ENCODE results near the gene SDK1.
A peak's percentile ranks its signal among the peaks of the same experiment; 100 is the strongest.

The SDK1 gene

GRCh38 chr7:3559278-3559677, 258.2 kb downstream of the SDK1 start:
- Mint-ChIP-seq H3K27ac (peak overlapping the region; percentile 36 to 76 (median 65)), H3K9me3 (peaks cover 20% of the 10 kb centered on the region), H3K27me3 (ENCODE audit: low read depth) (no peaks in the 10 kb centered on the region), H3K4me3 (no peak overlapping the region), H3K4me1 (peaks cover 28% of the 10 kb centered on the region), H3K36me3 (ENCODE audit: low read depth) (no peaks in the 10 kb centered on the region)
- TF ChIP-seq CTCF (IDR thresholded peaks at IDR 0.05; ENCODE audit: unreplicated experiment in 3 of 3), result no peak

GRCh38 chr7:3560495-3560894, 259.4 kb downstream of the SDK1 start:
- Mint-ChIP-seq H3K9me3 (peaks cover 10% of the 10 kb centered on the region), H3K4me3 (no peak overlapping the region), H3K36me3 (ENCODE audit: low read depth) (no peaks in the 10 kb centered on the region), H3K27me3 (ENCODE audit: low read depth) (no peaks in the 10 kb centered on the region), H3K4me1 (peaks cover 28% of the 10 kb centered on the region), H3K27ac (no peak overlapping the region)
- no peak for TF ChIP-seq CTCF (IDR thresholded peaks at IDR 0.05; ENCODE audit: unreplicated experiment in 3 of 3)

GRCh38 chr7:3561932-3562331, 260.9 kb downstream of the SDK1 start:
- Mint-ChIP-seq H3K9me3 (peaks cover 4% of the 10 kb centered on the region), H3K27ac (no peak overlapping the region), H3K4me1 (peaks cover 28% of the 10 kb centered on the region), H3K27me3 (ENCODE audit: low read depth) (no peaks in the 10 kb centered on the region), H3K4me3 (no peak overlapping the region), H3K36me3 (ENCODE audit: low read depth) (no peaks in the 10 kb centered on the region)
- TF ChIP-seq CTCF (IDR thresholded peaks at IDR 0.05; ENCODE audit: unreplicated experiment in 3 of 3), result no peak

GRCh38 chr7:3564231-3564630, 263.2 kb downstream of the SDK1 start:
- H3K9me3 Mint-ChIP-seq, result peaks cover 4% of the 10 kb centered on the region
- TF ChIP-seq CTCF (IDR thresholded peaks at IDR 0.05; ENCODE audit: unreplicated experiment in 3 of 3), result no peak
- no peak overlapping the region for H3K4me3 Mint-ChIP-seq

GRCh38 chr7:3568516-3568915, 267.5 kb downstream of the SDK1 start:
- Mint-ChIP-seq H3K36me3 (ENCODE audit: low read depth) (no peaks in the 10 kb centered on the region), H3K4me1 (no peaks in the 10 kb centered on the region), H3K27ac (no peak overlapping the region), H3K9me3 (peaks cover 8% of the 10 kb centered on the region), H3K4me3 (no peak overlapping the region), H3K27me3 (ENCODE audit: low read depth) (peaks cover 4% of the 10 kb centered on the region)
- TF ChIP-seq CTCF (IDR thresholded peaks at IDR 0.05; ENCODE audit: unreplicated experiment in 3 of 3), result no peak

More at GRCh38 chr7:3564231-3564630, 263.2 kb downstream of the SDK1 start:
- no peaks in the 10 kb centered on the region for H3K27me3 Mint-ChIP-seq (ENCODE audit: low read depth)
- no peaks in the 10 kb centered on the region for H3K36me3 Mint-ChIP-seq (ENCODE audit: low read depth)
- peaks cover 15% of the 10 kb centered on the region for H3K4me1 Mint-ChIP-seq
- no peak overlapping the region for H3K27ac Mint-ChIP-seq

GRCh38 chr7:3569643-3570042, 268.6 kb downstream of the SDK1 start:
- no peaks in the 10 kb centered on the region for H3K4me1 Mint-ChIP-seq
- H3K27ac Mint-ChIP-seq, result no peak overlapping the region
- H3K4me3 Mint-ChIP-seq, result no peak overlapping the region
- no peak for TF ChIP-seq CTCF (IDR thresholded peaks at IDR 0.05; ENCODE audit: unreplicated experiment in 3 of 3)
- H3K9me3 Mint-ChIP-seq, result peaks cover 11% of the 10 kb centered on the region
- no peaks in the 10 kb centered on the region for H3K36me3 Mint-ChIP-seq (ENCODE audit: low read depth)
- peaks cover 4% of the 10 kb centered on the region for H3K27me3 Mint-ChIP-seq (ENCODE audit: low read depth)

Data from nephron (organoid).